GM23248 (cell line): ENCODE measurements around the gene IL4.

ENCODE experiments used
- EZH2 ChIP-seq: fragments of 200-600 bp; sonication (generic); IDR thresholded peaks from 2 replicates; pipeline ENCODE4 v1.6.1; 2018; ENCODE audit warnings: antibody characterized with exemption, mild to moderate bottlenecking; ENCODE audit not compliant: insufficient read depth, poor library complexity, severe bottlenecking
- EZH2phosphoT487 ChIP-seq: fragments of 200-600 bp; sonication (generic); IDR thresholded peaks from 2 replicates; pipeline ENCODE4 v1.6.1; 2018; ENCODE audit warnings: antibody characterized with exemption, moderate library complexity, mild to moderate bottlenecking, low read depth; ENCODE audit not compliant: insufficient read depth

DNA sequence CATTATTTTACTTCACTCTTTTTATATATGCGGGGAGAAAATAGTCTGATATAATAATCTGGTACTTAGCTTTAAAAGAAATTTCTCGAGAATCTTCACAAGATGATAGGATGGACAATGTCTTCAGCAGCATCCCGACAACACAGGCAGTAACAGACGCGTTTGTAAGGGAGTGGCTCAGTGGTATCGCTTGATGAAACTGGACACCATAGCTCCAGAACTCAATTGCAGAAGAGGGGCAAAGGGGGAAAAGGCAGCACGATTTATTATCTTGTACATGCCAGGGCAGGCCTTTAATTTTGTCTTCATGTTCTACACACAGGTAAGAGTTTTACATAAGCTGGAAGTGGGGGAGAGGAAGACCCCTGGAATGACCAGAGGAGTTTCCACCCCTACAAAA, 15.7 kb downstream of the IL4 start:
- TF ChIP-seq EZH2 (no peak), EZH2phosphoT487 (no peak)
